MM.1S (cell line): ENCODE data around the gene TCN1.
A peak's percentile ranks its signal among the peaks of the same experiment; 100 is the strongest.

Experiments used
- DNase-seq: peaks from one replicate; pipeline ENCODE4 v3.0.0-alpha.2; 2015
- H2AFZ ChIP-seq: fragments of 300-600 bp; sonication (generic); 2 replicates; pipeline ENCODE4 v1.6.0; 2016; ENCODE audit warnings: antibody characterized with exemption, low read length
- H3F3A ChIP-seq: fragments of 300-600 bp; sonication (generic); 2 replicates; pipeline ENCODE4 v1.6.1; 2016; ENCODE audit warnings: mild to moderate bottlenecking, antibody characterized with exemption, low read length, moderate library complexity, mixed read lengths; ENCODE audit not compliant: insufficient read depth
- H3K27ac ChIP-seq: fragments of 300-600 bp; sonication (generic); 2 replicates; pipeline ENCODE4 v1.5.1; 2016; ENCODE audit warnings: mild to moderate bottlenecking, low read length
- H3K27me3 ChIP-seq: fragments of 300-600 bp; sonication (generic); replicated peaks from 2 replicates; pipeline ENCODE4 v1.6.0; 2016; ENCODE audit warnings: low read length; ENCODE audit not compliant: insufficient read depth
- H3K36me3 ChIP-seq: fragments of 300-600 bp; sonication (generic); replicated peaks from 2 replicates; pipeline ENCODE4 v1.6.1; 2016; ENCODE audit warnings: mild to moderate bottlenecking, low read length, mixed read lengths; ENCODE audit not compliant: insufficient read depth
- H3K4me1 ChIP-seq: fragments of 300-600 bp; sonication (generic); 2 replicates; pipeline ENCODE4 v1.6.1; 2016; ENCODE audit warnings: low read length, mixed read lengths
- H3K4me2 ChIP-seq: fragments of 300-600 bp; sonication (generic); 2 replicates; pipeline ENCODE4 v1.6.0; 2016; ENCODE audit warnings: low read depth, low read length
- H3K4me3 ChIP-seq: fragments of 300-600 bp; sonication (generic); 2 replicates; pipeline ENCODE4 v1.5.1; 2016; ENCODE audit warnings: low read length, mixed read lengths
- H3K79me2 ChIP-seq: fragments of 300-600 bp; sonication (generic); 2 replicates; pipeline ENCODE4 v1.6.1; 2016; ENCODE audit warnings: mixed run types, low read length, mixed read lengths
- H3K9ac ChIP-seq: fragments of 300-600 bp; sonication (generic); 2 replicates; pipeline ENCODE4 v1.6.1; 2016; ENCODE audit warnings: low read length, mixed read lengths
- H3K9me2 ChIP-seq: fragments of 300-600 bp; sonication (generic); replicated peaks from 2 replicates; pipeline ENCODE4 v1.6.1; 2016; ENCODE audit warnings: mild to moderate bottlenecking, low read length, mixed read lengths; ENCODE audit not compliant: insufficient read depth
- H3K9me3 ChIP-seq: fragments of 300-600 bp; sonication (generic); replicated peaks from 2 replicates; pipeline ENCODE4 v1.6.1; 2016; ENCODE audit warnings: mild to moderate bottlenecking, low read length, mixed read lengths; ENCODE audit not compliant: insufficient read depth
- H4K20me1 ChIP-seq: fragments of 300-600 bp; sonication (generic); 2 replicates; pipeline ENCODE4 v1.6.1; 2016; ENCODE audit warnings: mild to moderate bottlenecking, low read length, moderate library complexity, mixed read lengths; ENCODE audit not compliant: insufficient read depth
- CTCF ChIP-seq: fragments of 300-600 bp; sonication (generic); IDR thresholded peaks from 2 replicates; pipeline ENCODE4 v1.5.1; 2016; ENCODE audit warnings: antibody characterized with exemption, low read length, mixed read lengths
- EZH2 ChIP-seq: fragments of 300-600 bp; sonication (generic); optimal IDR thresholded peaks from 2 replicates; pipeline ENCODE3; 2017; ENCODE audit warnings: low read depth, mild to moderate bottlenecking, antibody characterized with exemption, low read length, mixed read lengths
- EZH2phosphoT487 ChIP-seq: fragments of 300-600 bp; sonication (generic); IDR thresholded peaks from 2 replicates; pipeline ENCODE4 v1.6.1; 2018; ENCODE audit warnings: antibody characterized with exemption, low read length

The TCN1 gene

GRCh38 chr11:59813364-59813763, 52.9 kb downstream of the TCN1 start:
- no peak for DNase-seq
- peak overlapping the region; percentile 40; the same call in 1 of the 2 replicates for H3K4me2 ChIP-seq
- peaks cover 24% of the 10 kb centered on the region for H3K79me2 ChIP-seq
- no peaks in the 10 kb centered on the region for H3K36me3 ChIP-seq
- peaks cover 25% of the 10 kb centered on the region for H3F3A ChIP-seq
- TF ChIP-seq EZH2 = no peak
- no peak for TF ChIP-seq CTCF
- no peak for TF ChIP-seq EZH2phosphoT487
- H3K9me2 ChIP-seq = no peaks in the 10 kb centered on the region
- H3K27ac ChIP-seq = peak overlapping the region; percentile 36; the same call in 1 of the 2 replicates
- peak overlapping the region; percentile 61; the same call in 1 of the 2 replicates for H2AFZ ChIP-seq
- H3K27me3 ChIP-seq = no peaks in the 10 kb centered on the region
- H3K4me1 ChIP-seq = peaks cover 35% of the 10 kb centered on the region
- no peaks in the 10 kb centered on the region for H3K9me3 ChIP-seq
- H3K4me3 ChIP-seq = 0 out of 2 replicates have a peak overlapping the region, but pooled peaks have one; percentile 24
- H3K9ac ChIP-seq = no peak overlapping the region
- no peaks in the 10 kb centered on the region for H4K20me1 ChIP-seq

GRCh38 chr11:59812220-59812619, 54.1 kb downstream of the TCN1 start:
- Histone ChIP-seq H3K79me2 (peaks cover 30% of the 10 kb centered on the region), H3K27ac (no peak overlapping the region), H3K36me3 (peaks cover 8% of the 10 kb centered on the region; the same call in 1 of the 2 replicates), H3F3A (peaks cover 20% of the 10 kb centered on the region), H3K4me3 (no peak overlapping the region), H3K9me3 (no peaks in the 10 kb centered on the region), H3K4me2 (no peak overlapping the region), H2AFZ (no peak overlapping the region), H3K27me3 (no peaks in the 10 kb centered on the region), H3K9ac (no peak overlapping the region), H3K9me2 (no peaks in the 10 kb centered on the region), H4K20me1 (no peaks in the 10 kb centered on the region), H3K4me1 (peaks cover 26% of the 10 kb centered on the region)
- DNase-seq = no peak
- no peak for TF ChIP-seq EZH2phosphoT487
- no peak for TF ChIP-seq EZH2
- no peak for TF ChIP-seq CTCF

GRCh38 chr11:59810911-59811259, 55.4 kb downstream of the TCN1 start:
- Histone ChIP-seq H3K9ac (peak overlapping the region; percentile 24; the same call in 1 of the 2 replicates), H3F3A (peaks cover 20% of the 10 kb centered on the region), H2AFZ (peak overlapping the region; percentile 76), H3K36me3 (peaks cover 15% of the 10 kb centered on the region; the same call in 1 of the 2 replicates), H3K4me2 (peak overlapping the region; percentile 95), H3K27ac (peak overlapping the region; percentile 82; the same call in 1 of the 2 replicates), H3K9me3 (no peaks in the 10 kb centered on the region), H3K9me2 (no peaks in the 10 kb centered on the region), H3K4me3 (peak overlapping the region; percentile 46), H3K79me2 (peaks cover 33% of the 10 kb centered on the region), H3K27me3 (no peaks in the 10 kb centered on the region), H3K4me1 (peaks cover 19% of the 10 kb centered on the region), H4K20me1 (no peaks in the 10 kb centered on the region)
- TF ChIP-seq EZH2 (no peak), CTCF (no peak), EZH2phosphoT487 (no peak)
- no peak for DNase-seq
